ENCODE data around the gene MS4A6E. TPM values are rescaled to one million over a fixed set of nuclear protein-coding genes. Genes with fewer than 3 reads are reported as not detected.

The MS4A6E gene
- polyA plus RNA-seq, 1 of the 3 experiments (the other 2 are of a cell fraction), result not detected

- H3K36me3 ChIP-seq (replicated peaks in 1 of 2; ENCODE audit: control insufficient read depth in 1 of 2, insufficient read depth in 2 of 2, low read length in 1 of 2), result no peaks in the 10 kb centered on the region
- TF ChIP-seq CHD2 (IDR thresholded peaks at IDR 0.05; ENCODE audit: low read length, partially characterized antibody), result no peak
- no peak for TF ChIP-seq ZBTB33 (IDR thresholded peaks at IDR 0.05; ENCODE audit: borderline replicate concordance, low read depth)
- TF ChIP-seq NFIC (IDR thresholded peaks at IDR 0.05; ENCODE audit: borderline replicate concordance), result no peak
- no peak for TF ChIP-seq JUND (IDR thresholded peaks at IDR 0.05)
- no peak for TF ChIP-seq USF1 (IDR thresholded peaks at IDR 0.05; ENCODE audit: borderline replicate concordance, low read depth)
- no peak for TF ChIP-seq MXI1 (IDR thresholded peaks at IDR 0.05; ENCODE audit: low read depth, low read length)
- no peak for TF ChIP-seq NRF1 (IDR thresholded peaks at IDR 0.05; ENCODE audit: low read depth, low read length)
- no peak for TF ChIP-seq TCF12 (IDR thresholded peaks at IDR 0.05)
- TF ChIP-seq CTCF (IDR thresholded peaks at IDR 0.05), result no peak
- no peak for TF ChIP-seq POLR2AphosphoS5 (IDR thresholded peaks at IDR 0.05; ENCODE audit: low read depth, low read length)
- TF ChIP-seq RAD21 (IDR thresholded peaks at IDR 0.05; ENCODE audit: low read length), result no peak
- no peak for TF ChIP-seq YY1 (IDR thresholded peaks at IDR 0.05; ENCODE audit: low read depth)
- TF ChIP-seq EP300 (IDR thresholded peaks at IDR 0.05; ENCODE audit: borderline replicate concordance in 1 of 2, low read depth in 1 of 2, low read length in 1 of 2), result no peak
- TF ChIP-seq USF2 (IDR thresholded peaks at IDR 0.05; ENCODE audit: borderline replicate concordance, low read depth, low read length), result no peak
- no peak for TF ChIP-seq IRF3 (IDR thresholded peaks at IDR 0.05; ENCODE audit: low read depth, low read length)
- H3K79me2 ChIP-seq (ENCODE audit: insufficient read depth), result no peaks in the 10 kb centered on the region
- no peaks in the 10 kb centered on the region for H3K9me3 ChIP-seq
- no peaks in the 10 kb centered on the region for H3K9me2 ChIP-seq
- no peaks in the 10 kb centered on the region for H3K4me1 ChIP-seq (ENCODE audit: control insufficient read depth in 1 of 2, insufficient read depth in 2 of 2, low read depth in 1 of 2, low read length in 1 of 2)
- H3K27ac ChIP-seq (ENCODE audit: low read depth in 2 of 2, low read length in 1 of 2), result no peak overlapping the region
- POLR2A ChIA-PET, result no interaction called here
- CTCF ChIA-PET, result no interaction called here
- DNase-seq, result no peak
- H2AFZ ChIP-seq (ENCODE audit: low read depth), result no peak overlapping the region
- 2% methylated on average over 3 of the region's 3 CpGs for WGBS (ENCODE audit: low lambda C conversion rate)
- no peaks in the 10 kb centered on the region for H3F3A ChIP-seq (replicated peaks; ENCODE audit: insufficient read depth)
- no peak overlapping the region for H3K9ac ChIP-seq
- no peak overlapping the region; a peak in 1 of 4 replicates for H3K4me3 ChIP-seq (ENCODE audit: low read depth in 2 of 2, low read length in 1 of 2)
- H4K20me1 ChIP-seq (ENCODE audit: insufficient read depth), result no peaks in the 10 kb centered on the region
- H3K27me3 ChIP-seq (ENCODE audit: insufficient read depth), result no peaks in the 10 kb centered on the region; the same call in 1 of the 2 replicates
- peak overlapping the region; percentile 34; the same call in 1 of the 2 replicates for H3K4me2 ChIP-seq
Observed at GRCh38 chr11:60376601-60377000, 49.5 kb downstream of the MS4A6E start.
